H9 (cell line): ENCODE results near the gene RASA3. TPM values are rescaled to one million over a fixed set of nuclear protein-coding genes. Genes with fewer than 3 reads are reported as not detected.
A peak's percentile ranks its signal among the peaks of the same experiment; 100 is the strongest.

ENCODE experiments used
- DNase-seq: peaks from one replicate; pipeline ENCODE4 v3.0.0-alpha.2; 2017
- H2AFZ ChIP-seq: one replicate; pipeline ENCODE4 v1.6.1; 2013; ENCODE audit warnings: mild to moderate bottlenecking, low read length, control low read depth, moderate library complexity
- H2AK5ac ChIP-seq: 2 replicates; pipeline ENCODE4 v1.6.1; 2013; ENCODE audit warnings: low read length, control low read depth, mixed read lengths; ENCODE audit not compliant: insufficient read length
- H2BK120ac ChIP-seq: one replicate; pipeline ENCODE4 v1.6.1; 2013; ENCODE audit warnings: low read depth, mild to moderate bottlenecking, low read length, control low read depth, inconsistent platforms; ENCODE audit not compliant: poor library complexity, severe bottlenecking
- H2BK12ac ChIP-seq: 2 replicates; pipeline ENCODE4 v1.6.1; 2013; ENCODE audit warnings: low read length, control low read depth, mixed read lengths, low read depth; ENCODE audit not compliant: insufficient read length
- H2BK15ac ChIP-seq: 2 replicates; pipeline ENCODE4 v1.6.1; 2013; ENCODE audit warnings: low read depth, low read length, control low read depth
- H2BK20ac ChIP-seq: one replicate; pipeline ENCODE4 v1.6.1; 2013; ENCODE audit warnings: low read depth, mild to moderate bottlenecking, low read length, control low read depth, inconsistent platforms; ENCODE audit not compliant: poor library complexity, severe bottlenecking
- H2BK5ac ChIP-seq: 2 replicates; pipeline ENCODE4 v1.6.1; 2013; ENCODE audit warnings: low read length, control low read depth, mixed read lengths; ENCODE audit not compliant: insufficient read length
- H3K14ac ChIP-seq: 2 replicates; pipeline ENCODE4 v1.6.1; 2013; ENCODE audit warnings: low read length, control low read depth; ENCODE audit not compliant: insufficient read depth
- H3K18ac ChIP-seq: 2 replicates; pipeline ENCODE4 v1.6.1; 2013; ENCODE audit warnings: low read depth, mild to moderate bottlenecking, mixed read lengths, low read length, control low read depth; ENCODE audit not compliant: insufficient read length
- H3K23ac ChIP-seq: 2 replicates; pipeline ENCODE4 v1.6.1; 2013; ENCODE audit warnings: low read length, control low read depth, mixed read lengths, low read depth; ENCODE audit not compliant: insufficient read length
- H3K23me2 ChIP-seq: 2 replicates; pipeline ENCODE4 v1.6.1; 2013; ENCODE audit warnings: low read depth, mild to moderate bottlenecking, mixed read lengths, low read length, control low read depth; ENCODE audit not compliant: insufficient read length, poor library complexity, severe bottlenecking
- H3K27ac ChIP-seq: 2 replicates; pipeline ENCODE4 v1.5.1; 2013; ENCODE audit warnings: low read length, control low read depth, mixed read lengths, low read depth; ENCODE audit not compliant: insufficient read length
- H3K27me3 ChIP-seq: 2 replicates; pipeline ENCODE4 v1.6.1; 2013; ENCODE audit warnings: low read length, control low read depth, inconsistent platforms; ENCODE audit not compliant: insufficient read depth
- H3K4ac ChIP-seq: 2 replicates; pipeline ENCODE4 v1.6.1; 2013; ENCODE audit warnings: low read depth, mild to moderate bottlenecking, control low read depth, inconsistent platforms, low read length, moderate library complexity
- H3K4me1 ChIP-seq: 2 replicates; pipeline ENCODE4 v1.6.1; 2013; ENCODE audit warnings: low read length, control low read depth, inconsistent platforms; ENCODE audit not compliant: insufficient read depth
- H3K4me2 ChIP-seq: 2 replicates; pipeline ENCODE4 v1.6.1; 2013; ENCODE audit warnings: low read length, control low read depth, mixed read lengths; ENCODE audit not compliant: insufficient read length, insufficient read depth
- H3K56ac ChIP-seq: 2 replicates; pipeline ENCODE4 v1.6.1; 2013; ENCODE audit warnings: low read depth, mild to moderate bottlenecking, mixed read lengths, low read length, control low read depth; ENCODE audit not compliant: insufficient read length
- H3K79me1 ChIP-seq: 2 replicates; pipeline ENCODE4 v1.6.1; 2013; ENCODE audit warnings: low read depth, mild to moderate bottlenecking, moderate library complexity, low read length, control low read depth, inconsistent platforms; ENCODE audit not compliant: insufficient read depth, poor library complexity, severe bottlenecking
- H3K79me2 ChIP-seq: 2 replicates; pipeline ENCODE4 v1.6.1; 2013; ENCODE audit warnings: low read length, control low read depth, inconsistent platforms; ENCODE audit not compliant: insufficient read depth
- H3K9ac ChIP-seq: 2 replicates; pipeline ENCODE4 v1.6.1; 2013; ENCODE audit warnings: low read length, control low read depth, mixed read lengths; ENCODE audit not compliant: insufficient read length; ENCODE audit errors: extremely low read depth
- H3K9me3 ChIP-seq: one replicate; pipeline ENCODE4 v1.6.1; 2013; ENCODE audit warnings: low read depth, low read length, inconsistent platforms; ENCODE audit not compliant: control insufficient read depth
- H3T11ph ChIP-seq: one replicate; pipeline ENCODE4 v1.6.1; 2013; ENCODE audit warnings: mild to moderate bottlenecking, low read length, control low read depth, inconsistent platforms
- H4K20me1 ChIP-seq: one replicate; pipeline ENCODE4 v1.6.1; 2013; ENCODE audit not compliant: control insufficient read depth, insufficient read length, insufficient read depth
- H4K5ac ChIP-seq: 2 replicates; pipeline ENCODE4 v1.6.1; 2013; ENCODE audit warnings: low read depth, mild to moderate bottlenecking, mixed read lengths, low read length, control low read depth; ENCODE audit not compliant: insufficient read length
- H4K8ac ChIP-seq: replicated peaks from 2 replicates; pipeline ENCODE4 v1.6.1; 2013; ENCODE audit warnings: low read length, control low read depth, mixed read lengths, low read depth; ENCODE audit not compliant: insufficient read length
- H4K91ac ChIP-seq: 2 replicates; pipeline ENCODE4 v1.6.1; 2013; ENCODE audit warnings: low read depth, mild to moderate bottlenecking, moderate library complexity, mixed read lengths, low read length, control low read depth; ENCODE audit not compliant: insufficient read length
- H3K27ac Mint-ChIP-seq, 3 experiments: 2 replicates in 2 of 3; 3 replicates in 1 of 3; pipeline ENCODE4 v1.8.0; 2020 to 2021; ENCODE audit warnings: mixed read lengths in 3 of 3, mild to moderate bottlenecking in 1 of 3, moderate library complexity in 1 of 3
- H3K27me3 Mint-ChIP-seq: 2 replicates; pipeline ENCODE4 v1.8.0; 2021; ENCODE audit warnings: low read depth, mild to moderate bottlenecking, moderate library complexity, mixed read lengths
- H3K36me3 Mint-ChIP-seq, 3 experiments: 2 replicates in 2 of 3; 3 replicates in 1 of 3; pipeline ENCODE4 v1.8.0; 2020 to 2021; ENCODE audit warnings: low read depth in 3 of 3, mixed read lengths in 3 of 3; ENCODE audit not compliant: insufficient read depth in 1 of 3
- H3K4me1 Mint-ChIP-seq, 2 experiments: 2 replicates each; pipeline ENCODE4 v1.8.0; 2020; ENCODE audit warnings: mixed read lengths in 2 of 2
- H3K4me3 Mint-ChIP-seq, 2 experiments: 2 replicates in 1 of 2; 3 replicates in 1 of 2; pipeline ENCODE4 v1.8.0; 2020 to 2021; ENCODE audit warnings: mild to moderate bottlenecking in 2 of 2, mixed read lengths in 2 of 2, moderate library complexity in 1 of 2
- H3K9me3 Mint-ChIP-seq, 2 experiments: 2 replicates in 1 of 2; 3 replicates in 1 of 2; pipeline ENCODE4 v1.8.0; 2020; ENCODE audit warnings: mild to moderate bottlenecking in 2 of 2, mixed read lengths in 2 of 2, moderate library complexity in 1 of 2
- CTCF ChIP-seq: fragments of 200-600 bp; sonication (generic); conservative IDR thresholded peaks from 3 replicates; pipeline ENCODE4 v1.8.0; 2021; ENCODE audit warnings: antibody characterized with exemption, mild to moderate bottlenecking
- WGBS: extraction: QIAGEN DNeasy Blood & Tissue Kit; methylation state at CpG from one replicate; pipeline ENCODE4 v1.1.7; 2013; ENCODE audit warnings: missing lambda C conversion rate, low lambda C conversion rate, mixed read lengths; ENCODE audit not compliant: insufficient read length; ENCODE audit errors: extremely low coverage; 5-methylcytosine and 5-hydroxymethylcytosine counted together
- total RNA-seq: library from RNA; stranded (reverse); gene quantifications from 2 replicates; pipeline ENCODE4 v1.2.1, GENCODE V29; 2021

RASA3 gene
- total RNA-seq, 1 experiment from 2014 or later: 12.3 TPM

DNA sequence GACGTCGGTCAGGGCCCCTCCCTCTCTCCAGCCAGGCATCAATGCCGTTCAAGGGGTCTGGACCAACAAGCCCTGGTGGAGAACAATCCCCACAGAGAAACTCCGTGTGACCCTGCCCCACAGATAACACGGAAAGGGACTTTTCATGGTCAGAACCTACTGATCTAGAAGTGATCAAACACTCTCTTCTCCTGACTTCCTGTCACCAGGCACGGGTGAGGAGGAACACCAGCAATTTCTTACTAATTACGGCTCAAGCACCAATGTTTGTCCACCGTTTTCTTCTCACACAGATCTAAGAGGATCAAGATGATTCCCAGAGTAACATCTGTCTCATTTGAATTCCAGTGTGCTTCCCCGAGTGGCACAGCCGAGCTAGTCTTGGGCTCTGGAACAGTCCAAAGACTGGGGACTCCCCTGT lies 11.8 kb downstream of the RASA3 start:
- Histone ChIP-seq H3K27ac (peak overlapping the region; percentile 15), H2AFZ (no peak overlapping the region), H4K91ac (no peak overlapping the region), H4K20me1 (no peaks in the 10 kb centered on the region), H3K4ac (no peak overlapping the region), H2BK5ac (no peak overlapping the region), H2BK120ac (no peak overlapping the region), H3K23ac (no peak overlapping the region), H2BK12ac (no peak overlapping the region), H3T11ph (no peak overlapping the region), H2BK15ac (no peak overlapping the region), H3K79me2 (no peaks in the 10 kb centered on the region; the same call in 1 of the 2 replicates), H3K23me2 (no peaks in the 10 kb centered on the region), H4K8ac (no peak overlapping the region), H3K56ac (no peak overlapping the region), H4K5ac (no peak overlapping the region), H3K9ac (no peak overlapping the region), H3K79me1 (no peaks in the 10 kb centered on the region), H2BK20ac (no peak overlapping the region), H2AK5ac (no peak overlapping the region), H3K18ac (no peak overlapping the region), H3K27me3 (no peaks in the 10 kb centered on the region), H3K9me3 (no peaks in the 10 kb centered on the region), H3K14ac (no peak overlapping the region), H3K4me2 (no peak overlapping the region), H3K4me1 (no peaks in the 10 kb centered on the region; the same call in 1 of the 2 replicates)
- Mint-ChIP-seq H3K36me3 (peaks cover under 1 to 11% (median 8%) of the 10 kb centered on the region in 3 experiments; a peak in 3 of 7 replicates), H3K4me3 (peak overlapping the region; percentile 33 to 68; a peak in 4 of 5 replicates), H3K4me1 (peaks cover 27 to 28% of the 10 kb centered on the region in 2 experiments), H3K27ac (peak overlapping the region; percentile 21 to 76 (median 30); a peak in 4 of 7 replicates), H3K9me3 (peaks cover 0 to 7% of the 10 kb centered on the region in 2 experiments; a peak in 3 of 5 replicates), H3K27me3 (no peaks in the 10 kb centered on the region; the same call in 1 of the 2 replicates)
- DNase-seq: no peak
- no peak for TF ChIP-seq CTCF
- WGBS: no CpG with 5 or more reads among the region's 10 CpGs
